ENCODE measurements around the gene YES1. TPM values are rescaled to one million over a fixed set of nuclear protein-coding genes. Genes with fewer than 3 reads are reported as not detected.

The YES1 gene
- total RNA-seq, 1 donor from 2014 or later: 37.6 TPM

- Mint-ChIP-seq H3K4me3 (ENCODE audit: unreplicated experiment) (no peak overlapping the region), H3K9me3 (ENCODE audit: unreplicated experiment) (no peaks in the 10 kb centered on the region), H3K27ac (ENCODE audit: unreplicated experiment) (no peak overlapping the region), H3K36me3 (ENCODE audit: unreplicated experiment) (peaks cover 3% of the 10 kb centered on the region), H3K27me3 (ENCODE audit: unreplicated experiment) (no peaks in the 10 kb centered on the region), H3K4me1 (ENCODE audit: unreplicated experiment) (peaks cover 5% of the 10 kb centered on the region)
- no peak for TF ChIP-seq CTCF (IDR thresholded peaks at IDR 0.05)
- DNase-seq (ENCODE audit: extremely low spot score, unreplicated experiment): no peak
These were observed 130.1 kb downstream of the YES1 start for GRCh38 chr18:681985-682384.

- no peak for DNase-seq (ENCODE audit: extremely low spot score, unreplicated experiment)
- no peak for TF ChIP-seq CTCF (IDR thresholded peaks at IDR 0.05)
- peaks cover 5% of the 10 kb centered on the region for H3K4me1 Mint-ChIP-seq (ENCODE audit: unreplicated experiment)
- H3K36me3 Mint-ChIP-seq (ENCODE audit: unreplicated experiment): peaks cover 8% of the 10 kb centered on the region
- H3K27ac Mint-ChIP-seq (ENCODE audit: unreplicated experiment): no peak overlapping the region
- H3K9me3 Mint-ChIP-seq (ENCODE audit: unreplicated experiment): no peaks in the 10 kb centered on the region
- no peak overlapping the region for H3K4me3 Mint-ChIP-seq (ENCODE audit: unreplicated experiment)
- H3K27me3 Mint-ChIP-seq (ENCODE audit: unreplicated experiment): no peaks in the 10 kb centered on the region
These were observed 131.7 kb downstream of the YES1 start for GRCh38 chr18:680392-680791.

- no peak overlapping the region for H3K27ac Mint-ChIP-seq (ENCODE audit: unreplicated experiment)
- H3K27me3 Mint-ChIP-seq (ENCODE audit: unreplicated experiment): no peaks in the 10 kb centered on the region
These were observed 132.5 kb downstream of the YES1 start for GRCh38 chr18:679516-679915.

GRCh38 chr18:678482-679182 lies 133.4 kb downstream of the YES1 start:
- Mint-ChIP-seq H3K27ac (ENCODE audit: unreplicated experiment) (no peak overlapping the region), H3K4me3 (ENCODE audit: unreplicated experiment) (no peak overlapping the region)

More at GRCh38 chr18:679516-679915, 132.5 kb downstream of the YES1 start:
- Mint-ChIP-seq H3K4me3 (ENCODE audit: unreplicated experiment) (no peak overlapping the region), H3K4me1 (ENCODE audit: unreplicated experiment) (peaks cover 5% of the 10 kb centered on the region), H3K9me3 (ENCODE audit: unreplicated experiment) (no peaks in the 10 kb centered on the region), H3K36me3 (ENCODE audit: unreplicated experiment) (peaks cover 11% of the 10 kb centered on the region)
- no peak for DNase-seq (ENCODE audit: extremely low spot score, unreplicated experiment)
- TF ChIP-seq CTCF (IDR thresholded peaks at IDR 0.05): no peak

More at GRCh38 chr18:678482-679182, 133.4 kb downstream of the YES1 start:
- DNase-seq (ENCODE audit: extremely low spot score, unreplicated experiment): no peak
- H3K36me3 Mint-ChIP-seq (ENCODE audit: unreplicated experiment): peaks cover 11% of the 10 kb centered on the region
- no peaks in the 10 kb centered on the region for H3K9me3 Mint-ChIP-seq (ENCODE audit: unreplicated experiment)
- H3K27me3 Mint-ChIP-seq (ENCODE audit: unreplicated experiment): no peaks in the 10 kb centered on the region
- peaks cover 5% of the 10 kb centered on the region for H3K4me1 Mint-ChIP-seq (ENCODE audit: unreplicated experiment)
- TF ChIP-seq CTCF (IDR thresholded peaks at IDR 0.05): no peak

Data from osteocyte (in vitro differentiated cells).